ENCODE data around the gene TLK1. TPM values are rescaled to one million over a fixed set of nuclear protein-coding genes. Genes with fewer than 3 reads are reported as not detected.

Gene TLK1
- polyA plus RNA-seq, 1 donor from 2014 or later = 33.1 TPM

DNA sequence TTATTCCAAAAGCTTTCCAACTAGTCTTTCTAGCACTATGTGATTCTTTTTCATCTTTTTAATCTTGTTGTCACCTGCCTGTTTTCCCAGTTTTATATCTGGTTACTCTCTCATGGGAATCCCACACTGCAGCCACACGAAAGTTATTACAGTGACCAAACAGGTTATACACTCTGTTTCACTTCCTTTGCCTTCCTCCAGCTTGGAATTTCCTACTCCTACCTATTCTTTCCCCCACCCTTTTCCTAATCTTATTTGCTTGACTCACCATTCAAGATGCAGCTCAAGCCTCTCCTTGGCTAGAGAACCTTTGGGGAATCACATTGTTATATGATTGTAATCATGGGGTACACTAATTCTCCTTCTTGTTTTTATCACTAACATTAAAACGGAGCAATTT lies 13.4 kb upstream of the TLK1 start:
- H3K79me2 ChIP-seq (replicated peaks; ENCODE audit: insufficient read depth, low read length) = no peaks in the 10 kb centered on the region
- H3K4me3 ChIP-seq (ENCODE audit: low read length) = no peak overlapping the region
- no peaks in the 10 kb centered on the region for H3K9me3 ChIP-seq (ENCODE audit: low read length)
- no peak overlapping the region for H3K4me2 ChIP-seq (ENCODE audit: low read length)
- no peaks in the 10 kb centered on the region for H3K36me3 ChIP-seq (ENCODE audit: insufficient read depth, low read length)
- H3K9ac ChIP-seq (ENCODE audit: low read length) = no peak overlapping the region
- no peaks in the 10 kb centered on the region for H3K9me2 ChIP-seq (ENCODE audit: insufficient read depth, low read length)
- H2AFZ ChIP-seq (ENCODE audit: low read depth, low read length) = no peak overlapping the region
- TF ChIP-seq RAD21 (conservative IDR thresholded peaks at IDR 0.05) (no peak), TAF1 (IDR thresholded peaks at IDR 0.05; ENCODE audit: low read depth) (no peak)
- no peaks in the 10 kb centered on the region for H3F3A ChIP-seq (ENCODE audit: insufficient read depth, low read length, poor library complexity, severe bottlenecking)
- H4K20me1 ChIP-seq (ENCODE audit: insufficient read depth) = no peaks in the 10 kb centered on the region
- no peaks in the 10 kb centered on the region for H3K27me3 ChIP-seq (ENCODE audit: insufficient read depth, low read depth, low read length)
- no peak overlapping the region for H3K27ac ChIP-seq (ENCODE audit: low read length)

- no peak overlapping the region for H3K4me3 ChIP-seq (ENCODE audit: low read length)
- no peak overlapping the region for H3K4me2 ChIP-seq (ENCODE audit: low read length)
- no peaks in the 10 kb centered on the region for H3K36me3 ChIP-seq (ENCODE audit: insufficient read depth, low read length)
- H4K20me1 ChIP-seq (ENCODE audit: insufficient read depth) = no peaks in the 10 kb centered on the region
- TF ChIP-seq, protein P1, sequence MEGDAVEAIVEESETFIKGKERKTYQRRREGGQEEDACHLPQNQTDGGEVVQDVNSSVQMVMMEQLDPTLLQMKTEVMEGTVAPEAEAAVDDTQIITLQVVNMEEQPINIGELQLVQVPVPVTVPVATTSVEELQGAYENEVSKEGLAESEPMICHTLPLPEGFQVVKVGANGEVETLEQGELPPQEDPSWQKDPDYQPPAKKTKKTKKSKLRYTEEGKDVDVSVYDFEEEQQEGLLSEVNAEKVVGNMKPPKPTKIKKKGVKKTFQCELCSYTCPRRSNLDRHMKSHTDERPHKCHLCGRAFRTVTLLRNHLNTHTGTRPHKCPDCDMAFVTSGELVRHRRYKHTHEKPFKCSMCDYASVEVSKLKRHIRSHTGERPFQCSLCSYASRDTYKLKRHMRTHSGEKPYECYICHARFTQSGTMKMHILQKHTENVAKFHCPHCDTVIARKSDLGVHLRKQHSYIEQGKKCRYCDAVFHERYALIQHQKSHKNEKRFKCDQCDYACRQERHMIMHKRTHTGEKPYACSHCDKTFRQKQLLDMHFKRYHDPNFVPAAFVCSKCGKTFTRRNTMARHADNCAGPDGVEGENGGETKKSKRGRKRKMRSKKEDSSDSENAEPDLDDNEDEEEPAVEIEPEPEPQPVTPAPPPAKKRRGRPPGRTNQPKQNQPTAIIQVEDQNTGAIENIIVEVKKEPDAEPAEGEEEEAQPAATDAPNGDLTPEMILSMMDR (IDR thresholded peaks at IDR 0.05; ENCODE audit: poor library complexity, severe bottlenecking) = no peak
- no peak for TF ChIP-seq SMC3 (conservative IDR thresholded peaks at IDR 0.05; ENCODE audit: poor library complexity)
- TF ChIP-seq EZH2 (IDR thresholded peaks at IDR 0.05; ENCODE audit: borderline replicate concordance, insufficient read depth, low read length, poor library complexity, severe bottlenecking) = no peak
- no peak for TF ChIP-seq REST (IDR thresholded peaks at IDR 0.05; ENCODE audit: borderline replicate concordance)
- H3K9me3 ChIP-seq (ENCODE audit: low read length) = no peaks in the 10 kb centered on the region
- H3K27me3 ChIP-seq (ENCODE audit: insufficient read depth, low read depth, low read length) = no peaks in the 10 kb centered on the region
- no peak overlapping the region for H2AFZ ChIP-seq (ENCODE audit: low read depth, low read length)
- H3F3A ChIP-seq (ENCODE audit: insufficient read depth, low read length, poor library complexity, severe bottlenecking) = no peaks in the 10 kb centered on the region
- H3K9me2 ChIP-seq (ENCODE audit: insufficient read depth, low read length) = no peaks in the 10 kb centered on the region
- H3K9ac ChIP-seq (ENCODE audit: low read length) = no peak overlapping the region
- H3K79me2 ChIP-seq (replicated peaks; ENCODE audit: insufficient read depth, low read length) = no peaks in the 10 kb centered on the region
- no peak overlapping the region for H3K27ac ChIP-seq (ENCODE audit: low read length)
These were observed 12.4 kb upstream of the TLK1 start for GRCh38 chr2:171173087-171173486.

GRCh38 chr2:171171808-171172207 lies 11.1 kb upstream of the TLK1 start:
- no peaks in the 10 kb centered on the region for H3K36me3 ChIP-seq (ENCODE audit: insufficient read depth, low read length)
- no peaks in the 10 kb centered on the region for H3K79me2 ChIP-seq (replicated peaks; ENCODE audit: insufficient read depth, low read length)
- no peak overlapping the region for H3K4me3 ChIP-seq (ENCODE audit: low read length)
- no peak overlapping the region for H3K4me2 ChIP-seq (ENCODE audit: low read length)
- no peaks in the 10 kb centered on the region for H4K20me1 ChIP-seq (ENCODE audit: insufficient read depth)
- no peaks in the 10 kb centered on the region for H3K9me2 ChIP-seq (ENCODE audit: insufficient read depth, low read length)
- no peak overlapping the region for H3K9ac ChIP-seq (ENCODE audit: low read length)
- H3K9me3 ChIP-seq (ENCODE audit: low read length) = no peaks in the 10 kb centered on the region
- no peak for TF ChIP-seq TAF1 (IDR thresholded peaks at IDR 0.05; ENCODE audit: low read depth)
- TF ChIP-seq EP300 (conservative IDR thresholded peaks at IDR 0.05; ENCODE audit: poor library complexity, severe bottlenecking) = no peak
- TF ChIP-seq RAD21 (conservative IDR thresholded peaks at IDR 0.05) = no peak
- no peak for TF ChIP-seq EZH2 (IDR thresholded peaks at IDR 0.05; ENCODE audit: borderline replicate concordance, insufficient read depth, low read length, poor library complexity, severe bottlenecking)
- no peak for TF ChIP-seq SMC3 (conservative IDR thresholded peaks at IDR 0.05; ENCODE audit: poor library complexity)
- TF ChIP-seq MXI1 (conservative IDR thresholded peaks at IDR 0.05; ENCODE audit: poor library complexity, severe bottlenecking) = no peak
- no peak for TF ChIP-seq REST (IDR thresholded peaks at IDR 0.05; ENCODE audit: borderline replicate concordance)
- no peak for TF ChIP-seq POLR2AphosphoS5 (IDR thresholded peaks at IDR 0.05)
- TF ChIP-seq, protein P1 (IDR thresholded peaks at IDR 0.05; ENCODE audit: poor library complexity, severe bottlenecking) = no peak
- no peak overlapping the region for H3K27ac ChIP-seq (ENCODE audit: low read length)
- no peaks in the 10 kb centered on the region for H3K27me3 ChIP-seq (ENCODE audit: insufficient read depth, low read depth, low read length)
- H2AFZ ChIP-seq (ENCODE audit: low read depth, low read length) = no peak overlapping the region
- H3F3A ChIP-seq (ENCODE audit: insufficient read depth, low read length, poor library complexity, severe bottlenecking) = no peaks in the 10 kb centered on the region

All from neural cell (in vitro differentiated cells).